Lower leg skin (tissue), 3 donors: ENCODE measurements around the gene CARD10.

ENCODE experiments used
- POLR2A ChIP-seq, 2 donors: fragments of 450-650 bp; IDR thresholded peaks; one replicate each; pipeline ENCODE4 v1.6.1; 2016 to 2017; ENCODE audit warnings: antibody characterized with exemption in 2 of 2, mild to moderate bottlenecking in 1 of 2, moderate library complexity in 1 of 2
- TF ChIP-seq, protein P1 (sequence below), 3 donors: fragments of 450-650 bp; IDR thresholded peaks; one replicate each; pipeline ENCODE4 v1.5.1; 2016; ENCODE audit warnings: antibody characterized with exemption in 3 of 3, mild to moderate bottlenecking in 3 of 3, moderate library complexity in 2 of 3

DNA sequence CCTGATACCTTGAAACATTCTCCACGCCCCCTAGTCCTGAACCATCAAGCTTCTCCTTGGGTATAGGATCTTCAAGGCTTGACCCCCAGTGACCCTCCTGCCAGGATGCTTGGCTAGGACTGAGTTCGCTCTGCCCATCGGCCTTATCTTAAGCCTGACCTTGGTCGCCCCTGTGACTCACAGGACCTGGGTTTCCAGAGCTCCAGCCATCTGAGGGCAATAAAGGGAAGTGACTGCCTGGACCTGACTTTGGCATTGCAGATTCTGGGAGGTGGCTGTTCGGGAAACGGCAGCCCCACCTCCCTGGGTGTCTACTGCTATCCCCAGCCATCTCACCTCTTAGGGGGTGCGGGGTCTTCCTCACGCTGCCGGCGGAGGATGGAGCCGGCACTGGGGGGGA, 15.4 kb downstream of the CARD10 start:
- TF ChIP-seq POLR2A (IDR thresholded peaks at IDR 0.05) = no peak
- TF ChIP-seq, protein P1, sequence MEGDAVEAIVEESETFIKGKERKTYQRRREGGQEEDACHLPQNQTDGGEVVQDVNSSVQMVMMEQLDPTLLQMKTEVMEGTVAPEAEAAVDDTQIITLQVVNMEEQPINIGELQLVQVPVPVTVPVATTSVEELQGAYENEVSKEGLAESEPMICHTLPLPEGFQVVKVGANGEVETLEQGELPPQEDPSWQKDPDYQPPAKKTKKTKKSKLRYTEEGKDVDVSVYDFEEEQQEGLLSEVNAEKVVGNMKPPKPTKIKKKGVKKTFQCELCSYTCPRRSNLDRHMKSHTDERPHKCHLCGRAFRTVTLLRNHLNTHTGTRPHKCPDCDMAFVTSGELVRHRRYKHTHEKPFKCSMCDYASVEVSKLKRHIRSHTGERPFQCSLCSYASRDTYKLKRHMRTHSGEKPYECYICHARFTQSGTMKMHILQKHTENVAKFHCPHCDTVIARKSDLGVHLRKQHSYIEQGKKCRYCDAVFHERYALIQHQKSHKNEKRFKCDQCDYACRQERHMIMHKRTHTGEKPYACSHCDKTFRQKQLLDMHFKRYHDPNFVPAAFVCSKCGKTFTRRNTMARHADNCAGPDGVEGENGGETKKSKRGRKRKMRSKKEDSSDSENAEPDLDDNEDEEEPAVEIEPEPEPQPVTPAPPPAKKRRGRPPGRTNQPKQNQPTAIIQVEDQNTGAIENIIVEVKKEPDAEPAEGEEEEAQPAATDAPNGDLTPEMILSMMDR (IDR thresholded peaks at IDR 0.05) = no peak
